Ectodermal cell (in vitro differentiated cells): ENCODE data around the gene OR2S2.

Experiments
- H3K27ac ChIP-seq: 2 replicates; pipeline ENCODE4 v1.7.0; 2013; ENCODE audit warnings: mild to moderate bottlenecking, low read depth, low read length; ENCODE audit not compliant: insufficient read depth, poor library complexity, severe bottlenecking
- H3K27me3 ChIP-seq: 2 replicates; pipeline ENCODE4 v1.7.0; 2013; ENCODE audit warnings: mild to moderate bottlenecking, low read length; ENCODE audit not compliant: insufficient read depth, control insufficient read depth, poor library complexity, severe bottlenecking
- H3K36me3 ChIP-seq: one replicate; pipeline ENCODE4 v1.7.0; 2013; ENCODE audit warnings: low read length; ENCODE audit not compliant: control insufficient read depth, insufficient read depth
- H3K4me1 ChIP-seq: one replicate; pipeline ENCODE4 v1.7.0; 2013; ENCODE audit warnings: low read length; ENCODE audit not compliant: control insufficient read depth, insufficient read depth
- H3K4me3 ChIP-seq: 2 replicates; pipeline ENCODE4 v1.7.0; 2013; ENCODE audit warnings: low read depth, low read length, control low read depth; ENCODE audit not compliant: insufficient read depth
- H3K9me3 ChIP-seq: 2 replicates; pipeline ENCODE4 v1.7.0; 2013; ENCODE audit warnings: mild to moderate bottlenecking, low read length, moderate library complexity; ENCODE audit not compliant: control insufficient read depth
- WGBS, 2 experiments: methylation state at CpG; one replicate each; pipeline ENCODE4 v1.1.7; 2013; ENCODE audit warnings: missing lambda C conversion rate in 2 of 2; 5-methylcytosine and 5-hydroxymethylcytosine counted together

OR2S2 gene

DNA sequence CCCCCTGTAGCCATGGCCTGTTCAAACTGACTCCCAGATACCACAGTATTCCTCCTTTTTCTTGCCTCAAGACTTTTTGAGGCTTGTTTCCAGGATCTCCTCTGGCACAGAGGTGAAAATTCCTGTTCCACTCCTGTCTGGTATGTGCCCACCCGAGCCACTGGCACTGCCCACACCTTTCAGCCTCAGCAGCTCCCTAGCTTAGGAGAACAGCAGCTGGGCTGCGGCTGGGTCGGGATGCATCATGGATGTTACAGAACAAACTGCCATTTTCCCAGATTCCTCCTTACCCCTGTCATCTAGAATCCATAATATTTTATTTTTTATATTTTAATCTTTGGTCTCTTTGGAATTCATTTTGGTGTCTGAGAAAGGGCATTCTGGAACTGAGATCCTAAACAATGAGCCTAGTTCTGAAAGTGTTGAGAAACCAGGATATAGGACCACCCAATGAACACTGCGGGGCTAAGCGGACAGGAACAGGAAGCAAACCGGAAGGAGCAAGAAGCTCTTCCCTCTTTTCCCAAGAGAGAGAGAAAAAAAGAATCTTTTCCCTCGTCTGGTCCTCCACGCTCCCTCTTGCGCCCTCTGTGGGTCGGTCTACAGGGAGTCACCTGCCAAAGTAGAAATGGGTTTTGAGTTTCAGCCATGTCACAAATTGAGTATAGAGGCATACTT lies 12.5 kb downstream of the OR2S2 start:
- Histone ChIP-seq H3K4me1 (no peaks in the 10 kb centered on the region), H3K4me3 (no peak overlapping the region), H3K36me3 (no peaks in the 10 kb centered on the region), H3K27me3 (peaks cover 54% of the 10 kb centered on the region), H3K9me3 (no peaks in the 10 kb centered on the region), H3K27ac (no peak overlapping the region)
- 35 to 36% methylated on average over 10 of the region's 10 CpGs for WGBS, 2 experiments

DNA sequence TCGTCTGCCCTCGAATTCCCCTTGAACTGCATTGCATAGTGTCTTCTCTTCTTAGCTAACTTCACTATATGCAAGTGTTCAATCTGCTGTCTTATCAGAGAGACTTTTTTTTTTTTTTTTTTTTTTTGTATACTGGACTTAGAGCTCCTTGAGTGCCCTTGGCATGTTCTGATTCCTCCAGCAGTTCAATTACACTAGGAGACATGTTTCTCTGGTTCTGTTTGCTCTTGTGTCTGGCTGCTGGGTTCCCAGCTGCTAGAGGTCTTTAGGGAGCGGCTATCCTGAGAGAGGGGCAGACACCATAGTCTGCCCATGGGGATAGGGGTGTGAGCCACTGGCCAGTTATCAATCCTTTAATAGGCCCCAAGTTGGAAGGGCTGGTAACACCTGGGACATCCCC lies 13.1 kb downstream of the OR2S2 start:
- 93 to 97% methylated on average over 3 of the region's 3 CpGs for WGBS, 2 experiments
- Histone ChIP-seq H3K27me3 (peaks cover 60% of the 10 kb centered on the region), H3K4me3 (no peak overlapping the region), H3K4me1 (no peaks in the 10 kb centered on the region), H3K9me3 (no peaks in the 10 kb centered on the region), H3K27ac (no peak overlapping the region), H3K36me3 (no peaks in the 10 kb centered on the region)

DNA sequence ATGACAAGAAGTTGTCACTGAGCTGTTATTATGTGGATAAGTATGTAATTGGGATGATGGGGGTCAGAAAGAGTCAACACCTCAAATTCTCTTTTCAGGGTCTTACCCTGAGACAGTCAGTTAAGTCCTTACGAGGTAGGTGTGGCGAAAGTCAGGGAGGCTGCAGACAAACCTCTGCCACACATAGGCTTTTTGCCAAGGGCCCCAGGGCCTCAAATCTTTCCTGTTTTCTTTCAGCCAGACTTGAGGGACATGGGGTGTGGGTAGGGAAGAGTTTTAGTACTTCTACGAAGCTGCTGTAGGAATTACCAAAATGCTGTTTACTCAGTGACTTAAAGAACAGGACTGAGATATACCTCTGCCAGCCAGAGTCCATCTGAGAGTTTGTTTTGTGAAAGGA lies 13.8 kb downstream of the OR2S2 start:
- no peak overlapping the region for H3K4me3 ChIP-seq
- peaks cover 62% of the 10 kb centered on the region for H3K27me3 ChIP-seq
- no peaks in the 10 kb centered on the region for H3K4me1 ChIP-seq
- H3K36me3 ChIP-seq, result no peaks in the 10 kb centered on the region
- H3K27ac ChIP-seq, result no peak overlapping the region
- H3K9me3 ChIP-seq, result no peaks in the 10 kb centered on the region
- WGBS, 2 experiments, result 93 to 94% methylated on average over 3 of the region's 3 CpGs

DNA sequence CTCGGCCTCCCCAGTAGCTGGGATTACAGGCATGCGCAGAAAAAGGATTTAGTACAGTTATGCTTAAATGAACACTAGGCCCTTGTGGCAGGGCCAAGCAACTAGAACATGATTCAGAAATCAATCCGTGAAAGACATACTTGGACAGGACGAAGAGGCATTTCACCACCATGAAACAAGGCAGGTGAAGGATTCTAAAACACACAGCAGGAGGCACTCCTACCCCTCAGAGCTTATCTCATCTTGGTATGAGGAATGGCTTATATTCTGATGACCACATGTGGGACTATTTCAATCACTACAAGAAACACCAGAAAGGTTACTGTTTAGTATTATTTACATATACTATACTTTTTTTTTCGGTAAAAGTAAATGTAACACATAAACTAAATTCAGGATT lies 15.7 kb downstream of the OR2S2 start:
- H3K27ac ChIP-seq, result no peak overlapping the region
- H3K27me3 ChIP-seq, result peaks cover 56% of the 10 kb centered on the region
- H3K36me3 ChIP-seq, result no peaks in the 10 kb centered on the region
- no peaks in the 10 kb centered on the region for H3K4me1 ChIP-seq
- H3K9me3 ChIP-seq, result no peaks in the 10 kb centered on the region
- H3K4me3 ChIP-seq, result no peak overlapping the region
- WGBS, 2 experiments, result 78 to 90% methylated on average over 4 of the region's 5 CpGs

DNA sequence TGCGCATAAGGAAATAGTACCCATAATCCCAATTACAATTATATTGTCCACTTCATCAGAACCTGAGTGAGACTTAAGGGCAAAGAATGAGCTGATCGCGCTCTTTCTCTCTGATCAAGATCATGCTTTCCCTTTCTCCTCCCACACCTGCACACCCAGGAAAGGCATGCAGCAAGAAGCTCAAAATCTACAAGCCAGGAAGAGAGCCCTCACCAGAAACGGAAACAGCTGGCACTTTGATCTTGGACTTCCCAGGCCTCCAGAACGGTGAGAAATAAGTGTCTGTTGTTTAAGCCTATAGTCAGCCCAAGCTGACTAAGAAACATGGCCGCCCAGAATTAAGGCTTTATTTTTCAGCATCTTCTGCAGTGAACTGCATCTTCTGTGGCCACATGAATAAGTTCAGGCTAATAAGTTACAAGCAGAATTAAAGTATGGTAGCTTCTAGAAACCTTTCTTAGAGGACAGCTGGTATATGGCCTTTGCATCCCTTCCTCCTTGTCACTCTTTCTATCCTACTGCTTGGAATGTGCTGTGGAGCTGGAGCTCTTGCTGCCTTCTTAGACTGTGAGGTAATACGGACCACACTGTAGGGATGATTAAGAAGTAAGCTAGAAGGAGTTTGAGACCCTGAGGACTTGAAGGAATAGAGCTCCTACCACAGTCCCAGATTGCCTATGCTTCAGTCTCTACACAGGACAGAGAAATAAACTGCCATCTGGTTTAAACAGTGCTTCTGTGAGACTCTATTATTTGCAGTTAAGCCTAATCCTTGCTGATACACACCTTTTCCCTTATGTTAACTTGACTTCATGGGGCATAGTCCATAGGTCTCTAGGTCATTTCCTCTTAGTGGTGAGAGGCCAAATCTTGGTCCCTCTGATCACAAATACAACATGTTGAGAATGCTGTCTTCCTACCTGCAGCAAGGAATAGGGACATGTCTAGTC lies 17.2 kb downstream of the OR2S2 start:
- H3K27ac ChIP-seq, result no peak overlapping the region
- H3K4me3 ChIP-seq, result no peak overlapping the region
- H3K27me3 ChIP-seq, result peaks cover 56% of the 10 kb centered on the region
- H3K36me3 ChIP-seq, result no peaks in the 10 kb centered on the region
- no peaks in the 10 kb centered on the region for H3K9me3 ChIP-seq
- WGBS, 2 experiments, result 77 to 80% methylated on average over 7 of the region's 7 CpGs
- H3K4me1 ChIP-seq, result no peaks in the 10 kb centered on the region

DNA sequence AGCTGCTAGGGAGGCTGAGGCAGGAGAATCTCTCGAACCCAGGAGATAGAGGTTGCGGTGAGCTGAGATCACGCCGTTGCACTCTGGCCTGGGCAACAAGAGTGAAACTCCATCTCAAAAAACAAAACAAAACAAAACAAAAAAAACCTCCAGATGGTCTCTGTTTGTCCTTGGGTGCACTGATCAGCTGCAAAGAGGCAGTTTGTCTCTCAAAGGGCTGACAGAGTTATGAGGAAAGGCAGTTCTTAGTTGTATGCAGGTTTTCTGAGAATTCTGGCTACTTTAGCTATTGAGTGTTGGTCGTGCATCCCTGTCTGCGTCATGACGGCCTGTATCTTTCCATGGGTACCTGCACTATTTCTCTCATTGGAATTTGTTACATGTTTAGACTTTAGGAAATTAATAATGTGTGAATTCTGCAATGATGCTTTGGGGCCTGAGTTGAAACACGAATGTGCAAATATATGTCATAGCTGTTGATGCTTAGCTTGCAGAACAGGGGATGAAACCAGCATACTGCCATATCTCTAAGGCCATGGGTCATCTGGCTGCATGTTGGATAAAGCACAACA lies 18.2 kb downstream of the OR2S2 start:
- Histone ChIP-seq H3K36me3 (no peaks in the 10 kb centered on the region), H3K27me3 (peaks cover 52% of the 10 kb centered on the region), H3K27ac (no peak overlapping the region), H3K9me3 (no peaks in the 10 kb centered on the region), H3K4me1 (no peaks in the 10 kb centered on the region), H3K4me3 (no peak overlapping the region)
- 86% methylated on average over 8 of the region's 8 CpGs for WGBS, 2 experiments

DNA sequence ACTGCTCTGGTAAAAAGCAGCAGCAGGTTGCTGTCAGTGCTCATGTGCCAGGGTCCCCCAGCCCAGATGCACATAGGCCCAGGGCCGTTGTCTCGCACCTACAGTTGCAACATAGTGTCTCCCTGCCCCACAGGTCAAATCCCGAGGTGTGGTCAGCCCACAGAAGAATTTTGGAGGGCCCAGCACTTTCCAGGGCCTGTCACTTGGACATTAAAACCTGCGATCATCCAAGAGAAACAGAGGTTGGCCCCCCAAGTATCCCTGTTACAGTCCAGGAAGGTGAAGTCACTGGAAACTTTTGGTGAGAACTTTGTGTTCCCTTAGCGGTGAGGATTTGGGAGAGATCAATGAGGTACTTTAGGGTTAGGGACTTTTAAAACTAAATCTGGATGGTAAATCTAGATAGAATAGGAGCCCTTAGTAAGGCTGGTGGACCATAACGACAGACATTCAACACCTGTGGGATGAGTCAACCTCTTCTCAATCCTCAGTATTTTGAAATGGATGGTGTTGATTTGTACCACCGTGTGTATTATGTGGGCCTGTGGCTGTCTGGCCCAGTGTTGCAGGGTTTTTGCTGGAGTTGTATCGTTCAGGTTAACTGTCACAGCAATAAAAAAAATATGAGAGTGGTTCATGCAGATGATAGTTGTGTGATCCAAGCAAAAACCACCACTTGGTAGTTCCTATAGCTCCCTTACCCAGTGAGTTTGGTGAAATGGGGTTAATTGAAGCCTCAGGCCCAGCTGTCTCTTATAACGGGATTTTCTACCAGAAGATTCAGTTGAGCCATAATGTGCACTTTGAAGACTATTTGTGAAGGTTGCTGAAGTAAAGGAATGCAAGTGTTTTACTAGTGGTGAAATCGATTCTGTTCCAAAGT lies 19.2 kb downstream of the OR2S2 start:
- Histone ChIP-seq H3K27me3 (peaks cover 41% of the 10 kb centered on the region), H3K27ac (no peak overlapping the region), H3K4me1 (no peaks in the 10 kb centered on the region), H3K36me3 (no peaks in the 10 kb centered on the region), H3K9me3 (no peaks in the 10 kb centered on the region), H3K4me3 (no peak overlapping the region)
- WGBS, 2 experiments, result 92 to 95% methylated on average over 10 of the region's 10 CpGs

DNA sequence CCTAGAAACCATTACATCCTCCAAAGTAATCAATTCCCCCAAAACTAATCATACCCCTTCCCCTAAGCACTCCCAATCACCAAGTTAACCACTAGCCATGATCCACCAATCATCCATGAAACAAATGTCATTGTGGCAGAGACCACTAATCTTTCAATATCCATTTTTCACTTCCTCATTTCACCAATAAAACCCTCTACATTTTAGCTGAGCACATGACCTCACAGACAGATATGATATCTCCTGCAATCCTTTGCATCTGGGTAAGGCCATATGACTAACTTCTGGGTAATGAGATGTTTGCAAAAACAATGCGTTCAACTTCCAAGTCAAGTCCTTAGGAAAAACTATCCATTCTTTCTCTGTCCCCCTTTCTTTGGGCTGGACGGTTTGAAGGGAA lies 20.7 kb downstream of the OR2S2 start:
- 75 to 81% methylated on average over 2 of the region's 2 CpGs for WGBS, 2 experiments
- no peaks in the 10 kb centered on the region for H3K36me3 ChIP-seq
- H3K9me3 ChIP-seq, result no peaks in the 10 kb centered on the region
- no peaks in the 10 kb centered on the region for H3K4me1 ChIP-seq
- H3K4me3 ChIP-seq, result no peak overlapping the region
- peaks cover 26% of the 10 kb centered on the region for H3K27me3 ChIP-seq
- H3K27ac ChIP-seq, result no peak overlapping the region

DNA sequence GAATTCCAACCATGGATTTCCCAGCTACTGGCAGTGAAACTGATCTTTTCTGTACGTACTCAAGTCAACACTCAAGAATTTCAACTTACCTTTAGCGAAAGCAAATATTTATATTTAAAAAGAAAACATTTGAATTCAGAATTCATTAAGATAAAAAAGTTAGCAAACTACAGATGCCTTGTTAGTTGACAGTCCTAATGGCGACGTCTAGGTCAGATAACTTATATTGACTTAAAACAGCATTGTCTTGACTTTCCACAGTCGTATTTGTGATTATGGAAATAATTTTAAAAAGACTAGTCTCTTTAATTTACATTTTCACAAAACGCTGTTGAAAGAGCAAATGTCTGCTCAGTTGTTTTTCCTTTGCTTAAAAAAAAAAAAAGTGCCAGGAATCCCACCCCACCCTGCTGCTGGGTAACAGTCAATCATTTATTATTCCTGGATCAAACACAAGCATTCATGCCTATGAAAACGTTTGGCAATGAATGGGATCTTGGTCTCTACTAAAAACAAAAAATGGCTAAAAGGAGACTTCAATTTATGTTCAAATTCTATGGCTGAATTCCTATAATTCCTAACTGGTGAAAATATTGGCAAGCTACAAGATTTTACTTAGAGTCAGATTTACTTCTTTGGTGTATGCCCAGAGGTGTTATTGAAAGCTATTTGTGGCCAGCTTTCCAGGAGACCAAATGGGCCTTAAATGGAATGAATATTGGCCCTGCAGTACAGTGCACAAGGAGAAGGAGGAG lies 22.0 kb downstream of the OR2S2 start:
- no peaks in the 10 kb centered on the region for H3K36me3 ChIP-seq
- H3K27me3 ChIP-seq, result peaks cover 13% of the 10 kb centered on the region
- H3K4me3 ChIP-seq, result no peak overlapping the region
- H3K27ac ChIP-seq, result no peak overlapping the region
- no peaks in the 10 kb centered on the region for H3K9me3 ChIP-seq
- H3K4me1 ChIP-seq, result no peaks in the 10 kb centered on the region
- 79 to 86% methylated on average over 4 to 7 of the region's 7 CpGs for WGBS, 2 experiments
